ENCODE results near the gene DLG1. TPM values are rescaled to one million over a fixed set of nuclear protein-coding genes. Genes with fewer than 3 reads are reported as not detected.

The DLG1 gene
- total and polyA plus RNA-seq, 9 of the 15 experiments (the other 6 are each of a cell fraction or from before 2014, with no cell fraction given), result 9.4 to 63.5 (median 43.6) TPM

DNA sequence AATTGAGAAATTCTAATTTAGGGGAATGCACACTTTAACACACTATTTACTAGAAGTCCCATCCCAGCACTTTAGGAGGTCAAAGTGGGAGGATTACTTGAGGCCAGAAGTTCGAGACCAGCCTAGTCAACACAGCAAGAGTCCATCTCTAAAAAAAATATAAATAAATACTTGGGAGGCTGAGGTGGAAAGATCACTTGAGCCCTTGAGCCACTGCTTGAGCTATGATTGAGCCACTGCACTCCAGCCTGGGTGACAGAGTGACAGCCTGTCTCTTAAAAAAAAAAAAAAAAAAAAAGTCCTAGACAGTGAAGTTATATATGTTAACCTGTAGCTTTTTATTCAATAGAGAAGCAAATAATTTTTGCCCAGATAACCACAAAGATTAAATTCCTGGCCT is 69.2 kb downstream of the DLG1 start:
- H2AFZ ChIP-seq (ENCODE audit: low read depth, low read length), result no peak overlapping the region
- DNase-seq (ENCODE audit: extremely low read depth in 1 of 4, low spot score in 3 of 4) (no peak), FAIRE-seq (no peak), ATAC-seq (no peak)
- H3K9ac ChIP-seq (ENCODE audit: insufficient read depth in 1 of 2, low read depth in 2 of 2, low read length in 2 of 2), result no peak overlapping the region
- TF ChIP-seq SNRNP70 (optimal IDR thresholded peaks at IDR 0.05; ENCODE audit: low read depth, low read length), result no peak
- no peak for TF ChIP-seq HNRNPK (IDR thresholded peaks at IDR 0.05; ENCODE audit: low read depth, low read length, poor library complexity, severe bottlenecking)
- TF ChIP-seq ZNF445 (CRISPR knock-in tag; IDR thresholded peaks at IDR 0.05; ENCODE audit: low read depth), result no peak
- no peak for TF ChIP-seq BRD9 (IDR thresholded peaks at IDR 0.05; ENCODE audit: low read depth, partially characterized antibody)
- TF ChIP-seq, protein P1, sequence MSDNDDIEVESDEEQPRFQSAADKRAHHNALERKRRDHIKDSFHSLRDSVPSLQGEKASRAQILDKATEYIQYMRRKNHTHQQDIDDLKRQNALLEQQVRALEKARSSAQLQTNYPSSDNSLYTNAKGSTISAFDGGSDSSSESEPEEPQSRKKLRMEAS (CRISPR knock-in tag; IDR thresholded peaks at IDR 0.05), result no peak
- TF ChIP-seq RBM25 (IDR thresholded peaks at IDR 0.05; ENCODE audit: low read depth, low read length, severe bottlenecking), result no peak
- no peak for TF ChIP-seq EZH2 (IDR thresholded peaks at IDR 0.05; ENCODE audit: borderline replicate concordance, low read depth, low read length)
- no peak for TF ChIP-seq ELF1 (tag; IDR thresholded peaks at IDR 0.05)
- TF ChIP-seq PCBP1 (IDR thresholded peaks at IDR 0.05; ENCODE audit: low read depth, low read length, poor library complexity, severe bottlenecking), result no peak
- peaks cover 82% of the 10 kb centered on the region for H3K79me2 ChIP-seq (ENCODE audit: control insufficient read depth, insufficient read depth, low read length)
- CTCF ChIA-PET (ENCODE audit: low intra/inter-chr PET ratio), result no interaction called here
- peaks cover 8% of the 10 kb centered on the region; the same call in 1 of the 2 replicates for H4K20me1 ChIP-seq (replicated peaks; ENCODE audit: control insufficient read depth, insufficient read depth, low read length)
- in situ Hi-C loops (cut with MboI) (no loop called here), intact Hi-C loops (cut with micrococcal nuclease) (loop anchor here (10.0 kb wide), 1 partner anchor 276 kb away; no protein-coding TSS in a partner anchor)
- H3K4me1 ChIP-seq (replicated peaks in 1 of 2; ENCODE audit: control insufficient read depth in 2 of 2, insufficient read depth in 2 of 2, low read length in 2 of 2), result no peaks in the 10 kb centered on the region; a peak in 2 of 5 replicates
- H3K4me2 ChIP-seq (ENCODE audit: insufficient read depth, low read length), result no peak overlapping the region
- H3K27ac ChIP-seq (ENCODE audit: extremely low read depth, low read depth, low read length), result no peak overlapping the region
- H3K9me3 ChIP-seq (replicated peaks; ENCODE audit: control insufficient read depth, insufficient read depth, low read depth, low read length), result no peaks in the 10 kb centered on the region
- no peaks in the 10 kb centered on the region for H3K27me3 ChIP-seq (ENCODE audit: control insufficient read depth in 2 of 2, insufficient read depth in 2 of 2, low read length in 2 of 2)
- BruUV-seq (replicated peaks), result no TSS peak
- H3K9me1 ChIP-seq (ENCODE audit: control insufficient read depth, insufficient read depth, low read length), result no peaks in the 10 kb centered on the region
- POLR2A ChIA-PET, result interaction anchor here (0.7 to 1.0 kb wide), 2 partner anchors 11 to 28 kb away, joined by 3 read pairs; no protein-coding TSS in a partner anchor
- H3K36me3 ChIP-seq (ENCODE audit: control insufficient read depth, insufficient read depth, low read length), result no peaks in the 10 kb centered on the region; the same call in 2 of the 3 replicates
- 75% methylated on average over 1 of the region's 1 CpG for WGBS (ENCODE audit: insufficient coverage, low coverage, missing lambda C conversion rate)
- H3K4me3 ChIP-seq, result no peak overlapping the region
